Measurements from ENCODE around the gene CD300LF. TPM values are rescaled to one million over a fixed set of nuclear protein-coding genes. Genes with fewer than 3 reads are reported as not detected.

The CD300LF gene
- total RNA-seq, 1 experiment from 2014 or later, result not detected

- no peak for DNase-seq (ENCODE audit: low spot score)
Observed at GRCh38 chr17:74729866-74730265, 17.1 kb upstream of the CD300LF start.

GRCh38 chr17:74729368-74729767 lies 16.6 kb upstream of the CD300LF start:
- DNase-seq (ENCODE audit: low spot score), result no peak

GRCh38 chr17:74728702-74729075 lies 16.0 kb upstream of the CD300LF start:
- DNase-seq (ENCODE audit: low spot score), result no peak

- no peak for DNase-seq (ENCODE audit: low spot score)
Observed at GRCh38 chr17:74728033-74728701, 15.4 kb upstream of the CD300LF start.

GRCh38 chr17:74725111-74725510 lies 12.4 kb upstream of the CD300LF start:
- no peak for DNase-seq (ENCODE audit: low spot score)

GRCh38 chr17:74723891-74724290 lies 11.2 kb upstream of the CD300LF start:
- no peak for DNase-seq (ENCODE audit: low spot score)

GRCh38 chr17:74722782-74723181 lies 10.1 kb upstream of the CD300LF start:
- DNase-seq (ENCODE audit: low spot score), result no peak

- no peak for DNase-seq (ENCODE audit: low spot score)
Observed at GRCh38 chr17:74720506-74720905, 7.8 kb upstream of the CD300LF start.

GRCh38 chr17:74715144-74715543 lies 2.4 kb upstream of the CD300LF start:
- peak; percentile 61 for DNase-seq (ENCODE audit: low spot score)

- no peak for DNase-seq (ENCODE audit: low spot score)
Observed at GRCh38 chr17:74713171-74713755, 540 bp upstream of the CD300LF start.

- no peak for DNase-seq (ENCODE audit: low spot score)
Observed at GRCh38 chr17:74712301-74712700, 422 bp downstream of the CD300LF start.

- no peak for DNase-seq (ENCODE audit: low spot score)
Observed at GRCh38 chr17:74711058-74711824, 1.5 kb downstream of the CD300LF start.

- DNase-seq (ENCODE audit: low spot score), result no peak
Observed at GRCh38 chr17:74704544-74704943, 8.2 kb downstream of the CD300LF start.

- DNase-seq (ENCODE audit: low spot score), result no peak
Observed at GRCh38 chr17:74703311-74703710, 9.4 kb downstream of the CD300LF start.

- no peak for DNase-seq (ENCODE audit: low spot score)
Observed at GRCh38 chr17:74702116-74702871, 10.4 kb downstream of the CD300LF start.

GRCh38 chr17:74699236-74699635 lies 13.5 kb downstream of the CD300LF start:
- no peak for DNase-seq (ENCODE audit: low spot score)

- DNase-seq (ENCODE audit: low spot score), result no peak
Observed at GRCh38 chr17:74698069-74698468, 14.7 kb downstream of the CD300LF start.

GRCh38 chr17:74697515-74697914 lies 15.2 kb downstream of the CD300LF start:
- DNase-seq (ENCODE audit: low spot score), result no peak

GRCh38 chr17:74695629-74696028 lies 17.1 kb downstream of the CD300LF start:
- no peak for DNase-seq (ENCODE audit: low spot score)

GRCh38 chr17:74694081-74694480 lies 18.6 kb downstream of the CD300LF start:
- DNase-seq (ENCODE audit: low spot score), result no peak

- no peak for DNase-seq (ENCODE audit: low spot score)
Observed at GRCh38 chr17:74691151-74691550, 21.6 kb downstream of the CD300LF start.

- DNase-seq (ENCODE audit: low spot score), result no peak
Observed at GRCh38 chr17:74690409-74690825, 22.3 kb downstream of the CD300LF start.

Measured in HT-29 (cell line).